GM19193 (cell line): ENCODE results near the gene MXD4.
A peak's percentile ranks its signal among the peaks of the same experiment; 100 is the strongest.

Source experiments
- POLR2A ChIP-seq: IDR thresholded peaks from 4 replicates; pipeline ENCODE4 v1.6.1; 2011; ENCODE audit not compliant: insufficient read depth, insufficient read length; ENCODE audit errors: extremely low read depth

The MXD4 gene

GRCh38 chr4:2247128-2248043 lies 14.5 kb downstream of the MXD4 start:
- peak; percentile 4 for TF ChIP-seq POLR2A

GRCh38 chr4:2246384-2247127 lies 15.4 kb downstream of the MXD4 start:
- no peak for TF ChIP-seq POLR2A

DNA sequence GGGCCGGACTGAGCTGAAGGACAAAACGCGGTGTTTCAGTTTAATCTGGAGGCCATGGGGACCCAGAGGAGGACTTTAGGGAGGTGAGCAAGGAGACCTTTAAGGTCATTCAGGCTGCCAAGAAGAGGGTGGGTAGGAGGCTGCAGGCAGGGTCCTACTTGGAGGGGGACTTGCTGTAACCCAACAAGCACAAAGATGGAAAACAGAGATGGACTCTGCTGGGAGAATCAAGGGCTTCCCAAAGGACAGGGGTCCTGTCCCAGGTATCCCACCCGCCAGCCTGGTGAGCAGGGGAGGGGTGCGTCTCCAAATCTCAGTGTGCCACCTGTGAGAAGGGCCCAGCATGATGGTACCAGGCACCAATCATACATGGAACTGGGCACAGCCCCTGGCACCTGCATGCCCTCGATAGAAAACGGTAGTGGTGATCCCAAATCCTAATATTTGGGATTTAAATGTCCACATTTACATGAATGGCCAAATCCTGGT lies 16.1 kb downstream of the MXD4 start:
- TF ChIP-seq POLR2A = no peak

- TF ChIP-seq POLR2A = no peak
Observed at GRCh38 chr4:2245057-2245786, 16.7 kb downstream of the MXD4 start.

- no peak for TF ChIP-seq POLR2A
Observed at GRCh38 chr4:2243681-2244380, 18.1 kb downstream of the MXD4 start.

GRCh38 chr4:2241410-2242353 lies 20.2 kb downstream of the MXD4 start, which contains the start of the genes HAUS3 and POLN:
Gene HAUS3 (minus strand): TSS chr4:2242121. CDS start chr4:2240946, 1,175 bp downstream.
Gene POLN (minus strand): TSS chr4:2242121. CDS start chr4:2229231, 12,890 bp downstream.
- peak; percentile 78 for TF ChIP-seq POLR2A

DNA sequence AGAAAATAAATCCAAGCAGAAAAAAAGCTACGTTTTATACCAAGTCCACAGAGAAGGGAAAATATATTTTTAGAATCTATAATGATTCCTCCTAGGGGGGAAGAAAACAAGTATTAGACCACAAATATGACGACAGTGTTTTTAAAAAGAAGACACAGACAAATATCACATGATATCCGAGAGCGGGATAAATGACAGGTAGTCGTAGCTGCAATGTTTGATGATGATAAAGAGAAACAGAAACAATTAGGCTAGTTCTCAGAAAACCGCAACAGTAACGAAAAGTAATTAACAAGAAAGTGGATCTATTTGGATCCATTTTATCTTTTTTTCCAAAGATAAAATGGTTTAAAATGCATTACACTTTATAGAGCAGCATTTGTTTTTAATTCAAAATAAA lies 20.9 kb downstream of the MXD4 start:
- TF ChIP-seq POLR2A = no peak

GRCh38 chr4:2236944-2237666 lies 24.8 kb downstream of the MXD4 start:
- TF ChIP-seq POLR2A = no peak

- no peak for TF ChIP-seq POLR2A
Observed at GRCh38 chr4:2231082-2231481, 30.8 kb downstream of the MXD4 start.

DNA sequence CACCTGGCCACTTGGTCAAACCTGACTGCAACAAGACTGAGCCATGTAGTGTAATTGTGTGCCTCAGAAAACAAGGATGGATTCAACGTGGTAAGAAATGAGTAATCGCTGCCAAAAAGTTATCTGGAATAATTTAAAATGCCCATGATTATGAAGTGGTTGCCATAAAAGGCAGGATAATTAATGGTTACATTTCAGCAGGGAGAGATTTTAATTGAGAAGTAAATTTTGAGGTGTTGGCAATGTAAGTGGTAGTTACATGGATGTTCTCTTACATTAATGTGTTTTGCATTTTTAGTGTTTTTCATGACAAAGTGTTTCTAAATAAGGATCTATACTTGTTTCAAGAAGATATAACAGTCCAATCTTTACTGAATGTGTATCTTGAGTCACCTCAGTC lies 35.6 kb downstream of the MXD4 start:
- TF ChIP-seq POLR2A = no peak

GRCh38 chr4:2222838-2223237 lies 39.1 kb downstream of the MXD4 start:
- TF ChIP-seq POLR2A = no peak

DNA sequence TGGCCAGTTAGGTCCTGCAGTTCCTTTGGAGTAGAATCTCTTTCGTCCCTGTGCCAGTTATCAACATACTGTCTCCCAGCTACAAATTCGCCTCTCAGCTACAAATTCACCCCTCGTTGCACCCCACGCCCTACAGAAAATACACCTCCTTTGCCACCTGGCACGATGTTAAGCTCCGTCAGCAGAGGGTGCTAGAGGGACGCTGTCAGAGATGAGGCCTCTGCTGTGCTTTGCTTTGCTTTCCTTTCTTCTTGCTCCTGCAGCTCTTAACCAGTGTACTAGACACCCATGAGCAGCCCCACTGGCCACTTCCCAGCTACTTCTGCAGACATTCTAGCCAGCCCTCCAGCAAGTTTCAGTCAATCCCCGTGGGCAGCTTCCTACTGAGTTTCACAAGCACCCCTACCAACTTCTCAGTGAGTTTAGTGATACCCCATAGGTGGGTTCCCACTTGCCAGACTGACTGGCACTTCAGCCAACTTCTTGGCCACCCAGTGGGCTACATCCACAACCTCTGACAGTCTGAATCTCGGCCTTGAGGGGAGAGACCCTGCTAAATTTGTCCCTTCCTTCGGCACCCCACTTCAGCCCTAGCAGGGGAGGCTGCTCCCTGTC lies 41.8 kb downstream of the MXD4 start:
- TF ChIP-seq POLR2A = no peak
